ENCODE measurements around the gene STOML1. TPM values are rescaled to one million over a fixed set of nuclear protein-coding genes. Genes with fewer than 3 reads are reported as not detected.
A peak's percentile ranks its signal among the peaks of the same experiment; 100 is the strongest.
"Not testable (repeated sequence)": the region's sequence is repeated elsewhere in the genome, so short reads cannot be mapped to it uniquely, and the experiment has no call there.

The STOML1 gene
- polyA plus RNA-seq, 1 donor: 39.0 TPM

DNA sequence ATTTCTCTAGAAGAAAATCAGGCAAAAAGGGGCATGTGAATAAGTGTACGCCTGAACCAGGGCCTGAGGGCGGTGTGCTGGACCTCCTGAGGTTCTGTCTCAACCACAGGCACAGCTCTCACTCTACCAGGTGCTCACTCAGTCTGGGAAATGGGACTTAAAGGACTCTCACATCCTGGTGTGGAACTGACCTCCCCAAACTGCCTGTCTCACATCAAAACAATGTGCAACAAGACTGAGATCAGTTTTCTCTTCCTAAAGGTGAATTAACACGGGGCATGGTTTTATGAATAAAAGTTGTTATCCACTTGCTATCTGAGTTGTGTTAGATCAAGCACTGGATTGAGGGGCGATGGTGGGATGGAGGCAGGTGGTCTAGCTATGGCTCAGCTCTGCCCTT, 4.8 kb downstream of the STOML1 start:
- no peak for DNase-seq (ENCODE audit: low read depth)

GRCh38 chr15:73986776-73987056, 5.4 kb downstream of the STOML1 start:
- no peak for DNase-seq (ENCODE audit: low read depth)

DNA sequence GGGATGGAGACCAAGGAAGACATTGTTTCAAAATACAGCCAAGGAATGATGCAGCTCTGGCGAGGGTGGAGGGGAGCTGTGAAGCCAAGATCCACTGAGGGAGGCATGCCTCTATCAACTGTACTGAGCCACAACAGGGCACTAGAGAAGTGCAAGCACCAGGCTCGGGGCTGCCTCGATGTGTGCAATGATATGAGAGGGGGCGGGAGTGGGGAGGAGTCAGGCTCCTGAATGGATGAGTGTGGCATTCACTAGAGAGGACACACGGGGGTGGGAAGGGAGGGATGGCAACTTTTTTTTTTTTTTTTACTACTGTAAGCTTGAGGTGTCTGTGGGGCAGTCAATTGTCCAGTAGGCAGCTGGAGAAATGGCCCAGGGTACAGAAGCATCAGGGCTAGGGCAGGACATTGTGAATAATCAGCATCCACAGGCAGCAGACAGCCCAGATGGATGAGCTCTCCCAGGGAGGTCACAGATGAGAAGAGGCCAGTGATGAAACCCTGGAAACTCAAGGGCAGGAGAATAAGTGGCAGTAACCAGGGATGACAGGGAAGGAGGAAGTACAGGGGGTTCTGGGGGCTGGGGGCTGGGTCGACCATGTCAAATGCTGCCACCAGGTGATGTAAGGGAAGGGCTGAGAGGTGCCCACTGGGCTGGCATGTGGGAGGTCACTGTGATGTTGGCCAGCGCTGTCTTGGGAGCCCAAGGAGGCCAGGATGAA, 5.9 kb downstream of the STOML1 start:
- no peak for DNase-seq (ENCODE audit: low read depth)

- DNase-seq (ENCODE audit: low read depth): no peak
Observed at GRCh38 chr15:73985101-73985873, 6.8 kb downstream of the STOML1 start.

DNA sequence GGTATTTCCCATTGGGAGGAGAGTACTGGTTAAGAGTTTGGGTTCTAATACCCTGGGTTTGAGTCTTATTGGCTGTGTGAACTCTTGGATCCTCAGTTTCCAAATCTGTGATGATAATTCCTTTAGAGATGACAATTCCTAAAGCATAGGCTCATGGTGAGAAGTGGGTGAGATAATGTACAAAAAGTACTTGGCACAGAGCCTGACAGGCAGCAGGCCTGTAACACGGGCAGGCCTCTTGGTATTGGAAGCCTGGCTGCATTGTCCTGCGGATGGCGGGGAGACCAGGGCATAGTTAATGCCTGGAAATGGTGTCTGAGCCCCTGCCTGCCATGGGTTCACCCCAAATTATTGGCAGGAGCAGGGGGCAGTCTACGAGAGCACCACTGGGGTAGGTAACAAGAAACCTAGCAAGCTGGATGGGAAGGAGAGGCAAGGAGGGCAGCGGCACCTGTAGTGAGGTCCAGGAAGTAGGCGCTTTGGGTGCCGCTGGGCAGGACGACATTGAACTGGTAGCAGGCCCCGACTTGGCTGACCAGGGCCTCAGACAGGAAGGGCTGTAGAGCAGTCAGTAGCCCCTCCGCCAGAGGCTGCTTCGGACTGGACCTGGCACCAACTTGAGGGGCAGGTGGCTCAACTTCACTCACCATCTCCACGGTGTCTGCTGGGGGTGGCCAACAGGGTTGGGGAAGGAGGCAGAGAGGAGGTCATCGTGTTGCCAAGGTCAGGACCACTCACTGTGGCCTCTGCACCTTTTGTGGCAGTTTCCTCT, 7.7 kb downstream of the STOML1 start:
- DNase-seq (ENCODE audit: low read depth): no peak

DNA sequence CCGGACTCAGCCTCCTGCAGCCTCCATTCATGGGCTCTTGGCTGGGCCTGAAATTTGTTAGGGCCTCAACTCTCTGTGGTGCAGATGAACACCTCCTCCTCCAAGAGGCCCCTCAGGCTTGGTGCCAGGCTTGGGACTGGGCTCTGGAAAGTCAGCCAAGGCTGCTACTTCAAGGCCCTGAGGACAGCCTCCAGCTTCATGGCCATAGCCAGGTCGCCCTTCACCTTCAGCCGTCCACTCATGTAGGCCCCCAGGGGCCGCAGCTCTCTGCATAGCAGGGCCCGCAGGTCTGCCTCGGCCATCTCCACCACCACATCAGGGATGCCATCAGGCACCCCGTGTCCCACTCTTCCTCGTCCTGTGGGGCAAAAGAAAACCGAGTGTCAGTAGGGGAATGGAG, 8.3 kb downstream of the STOML1 start:
- no peak for DNase-seq (ENCODE audit: low read depth)

DNA sequence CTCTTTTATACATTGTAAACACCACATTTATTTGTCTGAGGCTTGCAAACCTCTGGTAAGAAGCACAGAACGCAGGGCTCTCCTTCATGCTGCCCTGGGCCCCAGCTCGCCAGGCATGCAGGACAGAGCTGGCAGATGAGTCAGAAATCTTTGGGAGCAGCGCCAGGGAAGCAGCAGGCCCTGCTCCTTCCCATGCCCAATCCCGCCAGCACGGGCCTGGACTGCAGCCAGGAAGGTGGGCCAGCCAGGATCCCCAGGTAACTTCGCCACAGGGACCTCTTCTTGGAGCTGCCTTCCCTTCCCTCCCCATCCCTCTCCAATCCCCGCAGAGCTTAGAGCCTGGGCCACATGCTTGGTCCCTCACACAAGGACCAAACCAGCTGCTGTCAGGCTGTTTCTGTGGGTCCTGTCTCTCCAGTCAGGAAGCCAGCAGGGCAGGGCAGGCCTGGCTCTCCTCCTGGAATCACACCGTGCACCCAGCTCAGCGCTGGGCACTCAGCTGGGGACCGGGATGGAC, 8.8 kb downstream of the STOML1 start:
- no peak for DNase-seq (ENCODE audit: low read depth)

DNA sequence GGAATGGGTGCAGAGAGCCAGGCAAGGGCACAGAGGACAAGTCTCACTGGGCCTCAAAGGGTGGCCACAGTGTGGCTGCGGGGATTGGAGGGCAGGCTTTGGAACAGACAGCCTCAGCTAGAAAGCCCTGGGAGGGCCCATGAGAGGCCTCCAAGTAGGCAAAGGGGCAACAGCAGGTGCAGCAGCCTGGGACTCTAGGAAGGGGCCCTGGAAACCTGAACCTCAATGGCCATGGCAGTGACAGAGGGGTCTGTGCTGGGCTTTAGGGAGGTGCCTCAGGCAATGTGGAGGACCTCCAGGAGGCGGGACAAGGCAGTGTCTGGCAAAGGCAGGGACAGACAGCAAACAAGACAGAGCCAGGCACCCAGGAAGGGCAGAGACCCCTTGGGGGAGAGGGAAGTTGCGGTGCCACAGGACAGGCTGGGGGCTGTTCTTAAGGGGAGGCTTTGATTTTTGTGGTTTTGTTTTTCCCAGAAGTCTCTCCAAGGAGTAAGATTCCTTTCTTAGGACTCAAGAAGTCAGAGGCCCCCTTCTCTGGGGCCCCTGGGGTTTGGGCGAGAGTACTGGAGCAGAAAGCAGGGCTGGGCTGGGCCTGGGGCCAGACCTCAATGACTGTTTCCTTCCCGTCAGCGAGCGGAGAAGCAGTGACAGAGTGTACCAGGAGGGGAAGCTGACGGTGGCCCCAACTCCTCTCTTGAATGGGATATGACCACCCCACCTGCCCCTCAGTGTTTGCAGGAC, 9.7 kb downstream of the STOML1 start:
- peak; percentile 61 for DNase-seq (ENCODE audit: low read depth)

DNA sequence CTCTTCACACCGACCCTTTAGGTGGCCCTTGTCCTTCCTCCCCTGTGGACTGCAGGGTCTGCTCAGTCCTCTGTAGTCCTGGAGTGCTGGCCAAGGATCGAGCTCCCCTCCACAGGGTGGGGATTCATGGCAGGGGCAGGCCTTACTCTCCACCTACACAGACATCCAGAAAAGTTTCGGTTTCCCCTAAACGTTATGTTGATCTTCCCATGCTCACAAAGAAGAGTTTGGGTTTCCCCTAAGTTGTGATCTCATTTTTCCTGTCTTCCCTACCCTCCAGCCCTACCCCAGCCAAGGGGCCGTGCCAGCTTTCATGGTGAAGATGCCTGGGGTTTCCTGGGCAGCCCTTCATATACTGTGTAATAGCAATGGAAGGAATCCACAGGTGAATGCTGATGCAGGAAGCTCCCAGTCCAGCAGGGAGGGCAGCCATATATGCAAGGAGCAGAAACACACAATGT, 10.3 kb downstream of the STOML1 start:
- no peak for DNase-seq (ENCODE audit: low read depth)

DNA sequence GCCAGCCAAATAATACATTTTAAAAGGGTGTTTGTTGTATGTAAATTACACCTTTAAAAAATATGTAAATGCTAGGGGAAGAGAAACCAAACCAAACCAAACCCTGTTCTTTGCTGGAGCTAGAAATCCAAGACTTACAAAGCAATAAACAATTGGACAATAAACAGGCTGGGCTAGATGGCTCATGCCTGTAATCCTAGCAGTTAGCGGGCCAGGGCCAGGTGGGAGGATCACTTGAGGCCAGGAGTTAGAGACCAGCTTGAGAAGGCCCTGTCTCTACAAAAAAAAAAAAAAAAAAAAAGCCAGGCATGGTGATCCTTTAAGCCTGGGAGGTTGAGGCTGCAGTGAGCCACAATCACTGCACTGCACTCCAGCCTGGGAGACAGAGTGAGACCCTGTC, 12.5 kb downstream of the STOML1 start:
- DNase-seq (ENCODE audit: low read depth): no peak

DNA sequence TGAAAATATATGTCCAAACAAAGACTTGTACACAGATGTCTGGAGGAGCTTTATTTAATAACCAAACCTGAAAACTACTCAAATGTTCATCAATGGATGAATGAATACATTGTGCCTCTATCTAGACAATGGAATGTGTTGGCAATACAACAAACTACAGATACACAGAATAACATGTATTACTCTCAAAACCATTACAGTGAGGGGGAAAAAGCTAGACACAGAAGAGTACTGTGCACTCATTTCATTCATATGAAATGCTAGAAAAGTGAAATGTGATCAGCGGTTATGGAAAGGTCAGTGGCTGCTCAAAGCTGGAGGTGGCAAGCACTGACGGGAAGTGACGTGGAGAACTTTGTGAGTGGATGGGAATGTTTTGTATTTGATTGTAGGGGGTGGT, 13.2 kb downstream of the STOML1 start:
- DNase-seq (ENCODE audit: low read depth): no peak

GRCh38 chr15:73975440-73976125, 16.5 kb downstream of the STOML1 start:
- not testable (repeated sequence) for DNase-seq (ENCODE audit: low read depth)

DNA sequence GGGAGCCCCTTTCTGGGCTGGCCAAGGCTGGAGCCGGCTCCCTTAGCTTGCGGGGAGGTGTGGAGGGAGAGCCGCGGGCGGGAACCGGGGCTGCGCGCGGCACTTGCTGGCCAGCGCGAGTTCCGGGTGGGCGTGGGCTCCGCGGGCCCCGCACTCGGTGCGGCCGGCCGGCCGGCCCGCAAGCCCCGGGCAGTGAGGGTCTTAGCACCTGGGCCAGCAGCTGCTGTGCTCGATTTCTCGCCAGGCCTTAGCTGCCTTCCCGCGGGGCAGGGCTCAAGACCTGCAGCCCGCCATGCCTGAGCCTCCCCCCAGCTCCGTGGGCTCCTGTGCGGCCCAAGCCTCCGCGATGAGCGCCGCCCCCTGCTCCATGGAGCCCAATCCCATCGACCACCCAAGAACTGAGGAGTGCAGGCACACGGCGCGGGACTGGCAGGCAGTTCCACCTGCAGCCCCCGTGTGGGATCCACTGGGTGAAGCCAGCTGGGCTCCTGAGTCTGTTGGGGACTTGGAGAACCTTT, 18.4 kb downstream of the STOML1 start:
- DNase-seq (ENCODE audit: low read depth): not testable (repeated sequence)

GRCh38 chr15:73972984-73973682, 19.0 kb downstream of the STOML1 start:
- peak; percentile 73 for DNase-seq (ENCODE audit: low read depth)

DNA sequence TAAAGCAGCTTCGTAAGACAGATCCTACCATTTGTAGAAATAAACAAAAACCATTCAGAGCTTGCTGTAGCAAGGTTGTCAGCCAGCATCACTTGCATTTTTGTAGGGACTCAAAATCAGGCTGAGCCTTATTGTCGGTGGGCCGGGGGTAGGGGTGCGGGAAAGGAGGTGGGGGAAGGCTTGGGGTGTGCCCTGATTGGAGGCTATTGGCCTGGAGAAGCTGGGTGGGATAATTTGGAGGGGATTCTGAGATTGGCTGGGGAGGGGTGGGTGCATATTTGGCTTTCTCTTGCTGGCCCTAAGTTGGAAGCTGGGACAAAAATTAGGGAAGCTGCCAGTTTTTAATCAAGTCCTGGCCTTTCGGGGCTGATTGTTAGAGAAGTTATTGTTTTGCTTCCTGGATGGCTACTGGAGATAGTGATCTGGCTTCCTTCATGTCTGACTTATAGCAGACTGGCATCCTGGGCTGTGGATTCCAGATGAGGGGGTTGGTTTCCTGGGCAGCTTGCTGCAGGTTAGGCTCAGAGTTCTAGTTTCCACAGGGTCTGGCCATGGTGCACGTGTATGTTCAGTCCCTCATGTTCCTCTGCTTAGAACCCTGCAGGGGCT, 22.8 kb downstream of the STOML1 start:
- no peak for DNase-seq (ENCODE audit: low read depth)

GRCh38 chr15:73968461-73968860, 23.6 kb downstream of the STOML1 start:
- no peak for DNase-seq (ENCODE audit: low read depth)

DNA sequence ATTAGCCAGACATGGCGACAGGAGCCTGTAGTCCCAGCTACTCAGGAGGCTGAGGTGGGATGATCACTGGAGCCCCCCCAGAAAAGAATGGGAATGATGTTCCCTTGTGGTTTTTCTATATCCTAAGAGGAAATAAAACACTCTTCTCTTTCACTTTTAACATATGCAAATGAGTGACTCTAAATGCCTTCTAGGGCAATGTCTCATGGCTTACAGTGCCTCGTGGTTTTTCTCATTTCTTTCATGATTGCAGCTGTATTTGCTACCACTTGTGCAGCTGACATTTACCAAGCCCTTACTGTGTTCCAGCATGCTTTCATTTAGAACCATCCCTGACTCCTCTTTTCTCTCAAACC, 26.4 kb downstream of the STOML1 start:
- DNase-seq (ENCODE audit: low read depth): no peak

DNA sequence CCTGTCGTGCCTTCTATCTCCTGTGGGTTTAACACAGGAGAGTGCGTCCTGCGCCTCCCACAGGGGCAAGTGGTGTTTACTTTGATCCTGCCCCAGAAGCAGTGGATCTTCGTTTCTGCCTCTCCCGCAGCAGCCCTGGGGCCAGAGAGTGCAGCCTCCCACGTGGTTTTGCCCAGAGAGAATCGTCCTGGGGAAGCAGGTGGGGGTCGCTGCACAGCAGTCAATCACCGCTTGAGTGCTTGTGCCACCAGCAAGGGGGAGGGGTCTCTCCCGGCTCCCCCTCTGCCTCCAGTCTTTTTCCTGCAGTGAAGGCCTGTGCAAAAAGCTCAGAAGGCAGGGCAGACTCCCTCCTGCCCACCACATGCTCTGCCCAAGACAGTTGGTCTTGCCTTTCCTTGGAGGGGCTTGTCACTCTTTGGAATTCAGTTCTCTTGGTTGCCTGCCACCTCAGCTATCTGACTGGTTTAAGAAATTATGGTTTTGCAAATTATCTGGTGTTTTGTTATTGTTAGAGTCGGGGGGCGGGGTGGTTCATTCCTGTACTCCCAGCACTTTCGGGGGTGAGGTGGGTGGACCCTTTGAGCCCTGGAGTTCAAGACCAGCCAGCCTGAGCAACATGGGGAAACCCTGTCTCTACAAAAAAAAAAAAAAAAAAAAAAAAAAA, 26.9 kb downstream of the STOML1 start:
- no peak for DNase-seq (ENCODE audit: low read depth)

GRCh38 chr15:73964736-73965093, 27.4 kb downstream of the STOML1 start:
- no peak for DNase-seq (ENCODE audit: low read depth)

Measured in forelimb muscle (tissue), 1 donor.